WI38 (cell line): ENCODE measurements around the gene RBM4B.

ENCODE experiments used
- H3K4me3 ChIP-seq: 2 replicates; pipeline ENCODE4 v1.5.1; 2011; ENCODE audit warnings: low read depth, mild to moderate bottlenecking, control low read depth, low read length
- TF ChIP-seq, protein P1 (sequence below): IDR thresholded peaks from 2 replicates; pipeline ENCODE4 v1.5.1; 2012; ENCODE audit warnings: low read depth, mild to moderate bottlenecking, control low read depth, low read length

Gene RBM4B

GRCh38 chr11:66705587-66706335 lies 28.1 kb upstream of the RBM4B start:
- no peak overlapping the region for H3K4me3 ChIP-seq

GRCh38 chr11:66704659-66705360 lies 27.1 kb upstream of the RBM4B start:
- TF ChIP-seq, protein P1, sequence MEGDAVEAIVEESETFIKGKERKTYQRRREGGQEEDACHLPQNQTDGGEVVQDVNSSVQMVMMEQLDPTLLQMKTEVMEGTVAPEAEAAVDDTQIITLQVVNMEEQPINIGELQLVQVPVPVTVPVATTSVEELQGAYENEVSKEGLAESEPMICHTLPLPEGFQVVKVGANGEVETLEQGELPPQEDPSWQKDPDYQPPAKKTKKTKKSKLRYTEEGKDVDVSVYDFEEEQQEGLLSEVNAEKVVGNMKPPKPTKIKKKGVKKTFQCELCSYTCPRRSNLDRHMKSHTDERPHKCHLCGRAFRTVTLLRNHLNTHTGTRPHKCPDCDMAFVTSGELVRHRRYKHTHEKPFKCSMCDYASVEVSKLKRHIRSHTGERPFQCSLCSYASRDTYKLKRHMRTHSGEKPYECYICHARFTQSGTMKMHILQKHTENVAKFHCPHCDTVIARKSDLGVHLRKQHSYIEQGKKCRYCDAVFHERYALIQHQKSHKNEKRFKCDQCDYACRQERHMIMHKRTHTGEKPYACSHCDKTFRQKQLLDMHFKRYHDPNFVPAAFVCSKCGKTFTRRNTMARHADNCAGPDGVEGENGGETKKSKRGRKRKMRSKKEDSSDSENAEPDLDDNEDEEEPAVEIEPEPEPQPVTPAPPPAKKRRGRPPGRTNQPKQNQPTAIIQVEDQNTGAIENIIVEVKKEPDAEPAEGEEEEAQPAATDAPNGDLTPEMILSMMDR: no peak

More at GRCh38 chr11:66705587-66706335, 28.1 kb upstream of the RBM4B start:
- TF ChIP-seq, protein P1: no peak

GRCh38 chr11:66701432-66702240 lies 23.9 kb upstream of the RBM4B start:
- H3K4me3 ChIP-seq: no peak overlapping the region
- TF ChIP-seq, protein P1: no peak

More at GRCh38 chr11:66704659-66705360, 27.1 kb upstream of the RBM4B start:
- no peak overlapping the region for H3K4me3 ChIP-seq

DNA sequence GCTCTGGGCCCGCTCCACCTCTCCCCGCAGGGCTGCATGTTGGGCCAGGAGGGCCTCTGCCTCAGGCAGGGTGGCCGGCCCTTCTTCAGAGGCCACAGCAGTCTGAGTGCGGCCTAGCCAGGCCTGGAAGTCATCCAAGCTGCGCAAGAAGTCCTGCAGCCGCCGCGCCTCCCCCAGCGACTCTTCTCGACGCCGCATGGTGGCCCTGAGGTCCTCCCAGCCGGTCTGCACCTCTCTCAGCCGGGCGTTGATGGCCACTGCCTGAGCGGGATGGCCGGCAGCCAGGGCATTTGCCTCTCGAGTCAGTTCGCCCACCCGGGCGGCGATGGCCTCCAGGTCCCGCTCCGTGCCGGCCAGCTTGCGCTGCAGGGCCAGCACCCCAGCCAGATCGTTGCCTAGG lies 23.1 kb upstream of the RBM4B start:
- TF ChIP-seq, protein P1: no peak

GRCh38 chr11:66700337-66700736 lies 22.6 kb upstream of the RBM4B start:
- no peak overlapping the region for H3K4me3 ChIP-seq
- TF ChIP-seq, protein P1: no peak

More for the DNA sequence above, 23.1 kb upstream of the RBM4B start:
- H3K4me3 ChIP-seq: no peak overlapping the region

GRCh38 chr11:66698491-66698890 lies 20.8 kb upstream of the RBM4B start:
- TF ChIP-seq, protein P1: no peak
- H3K4me3 ChIP-seq: no peak overlapping the region
